Activated CD8-positive, alpha-beta T cell treated with anti-CD3 and anti-CD28 coated beads for 36 hours (primary cell): ENCODE results near the gene DGCR2. TPM values are rescaled to one million over a fixed set of nuclear protein-coding genes. Genes with fewer than 3 reads are reported as not detected.
"Not testable (repeated sequence)": the region's sequence is repeated elsewhere in the genome, so short reads cannot be mapped to it uniquely, and the experiment has no call there.

Experiments
- ATAC-seq: fragments of 200-7000 bp; cut with Tn5 transposase; one replicate; pipeline ENCODE4 v1.10.0; 2021; ENCODE audit warnings: mild to moderate bottlenecking, moderate library complexity
- CTCF ChIA-PET: fragments of 350-600 bp; sonication (Branson Sonifier 250); formaldehyde crosslinking; loops from one replicate; lab custom pipeline; 2021; ENCODE audit warnings: antibody characterized with exemption; lab: Charles Lee
- POLR2A ChIA-PET: fragments of 350-600 bp; sonication (Branson Sonifier 250); formaldehyde crosslinking; loops from one replicate; lab custom pipeline; 2021; ENCODE audit warnings: antibody characterized with exemption; lab: Charles Lee
- DNase-seq: peaks from one replicate; pipeline ENCODE4 v3.0.0-alpha.2; 2020
- H3K27ac Mint-ChIP-seq: one replicate; pipeline ENCODE4 v1.8.0; 2021; ENCODE audit warnings: mild to moderate bottlenecking, mixed read lengths
- H3K27me3 Mint-ChIP-seq: one replicate; pipeline ENCODE4 v1.8.0; 2021; ENCODE audit warnings: mixed read lengths
- H3K36me3 Mint-ChIP-seq: one replicate; pipeline ENCODE4 v1.8.0; 2021; ENCODE audit warnings: low read depth, mixed read lengths
- H3K4me1 Mint-ChIP-seq: one replicate; pipeline ENCODE4 v1.8.0; 2021; ENCODE audit warnings: low read depth, mixed read lengths
- H3K4me3 Mint-ChIP-seq: one replicate; pipeline ENCODE4 v1.8.0; 2021; ENCODE audit warnings: mild to moderate bottlenecking, moderate library complexity, mixed read lengths
- H3K9me3 Mint-ChIP-seq: one replicate; pipeline ENCODE4 v1.8.0; 2021; ENCODE audit warnings: mixed read lengths
- CTCF ChIP-seq: fragments of 200-600 bp; IDR thresholded peaks from one replicate; pipeline ENCODE4 v1.8.0; 2022; ENCODE audit warnings: antibody characterized with exemption, mild to moderate bottlenecking
- intact Hi-C: fragments of 100-400 bp; cut with micrococcal nuclease; formaldehyde crosslinking; loops from one replicate; pipeline ENCODE4 v1.10.0; 2022
- total RNA-seq, 2 experiments: library from RNA; stranded (reverse); gene quantifications; one replicate each; pipeline ENCODE4 v1.2.3, GENCODE V29; 2021

DGCR2 gene
- total RNA-seq, 2 experiments from 2014 or later = 18.0 to 20.0 TPM

DNA sequence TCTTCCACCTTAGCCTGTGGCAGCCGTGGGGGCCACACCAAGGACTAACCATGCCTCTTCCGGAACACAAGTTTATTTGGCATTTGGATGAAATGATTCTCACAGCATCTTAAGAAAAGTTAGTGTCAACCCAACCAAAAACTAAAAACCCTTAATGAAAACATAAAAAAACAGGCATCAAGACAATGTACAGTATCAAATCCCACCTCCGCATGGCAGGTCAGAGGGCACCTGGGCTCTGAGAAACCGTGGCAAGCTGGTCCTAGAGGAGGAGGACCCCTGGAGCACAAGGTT is 86.0 kb downstream of the DGCR2 start:
- no peak overlapping the region for H3K27ac Mint-ChIP-seq

GRCh38 chr22:19035474-19036228 is 86.6 kb downstream of the DGCR2 start:
- ChIA-PET CTCF (no interaction called here), POLR2A (no interaction called here)
- Mint-ChIP-seq H3K36me3 (no peaks in the 10 kb centered on the region), H3K4me1 (no peaks in the 10 kb centered on the region), H3K27me3 (peaks cover 3% of the 10 kb centered on the region), H3K27ac (no peak overlapping the region), H3K4me3 (no peak overlapping the region), H3K9me3 (no peaks in the 10 kb centered on the region)
- TF ChIP-seq CTCF = no peak
- DNase-seq = no peak
- peak; percentile 25 for ATAC-seq
- intact Hi-C loops = no loop called here

More for the DNA sequence above, 86.0 kb downstream of the DGCR2 start:
- ChIA-PET POLR2A (no interaction called here), CTCF (no interaction called here)
- H3K4me1 Mint-ChIP-seq = no peaks in the 10 kb centered on the region
- no peak for TF ChIP-seq CTCF
- intact Hi-C loops = no loop called here
- DNase-seq (no peak), ATAC-seq (no peak)
- H3K9me3 Mint-ChIP-seq = no peaks in the 10 kb centered on the region
- no peaks in the 10 kb centered on the region for H3K36me3 Mint-ChIP-seq
- no peak overlapping the region for H3K4me3 Mint-ChIP-seq
- H3K27me3 Mint-ChIP-seq = no peaks in the 10 kb centered on the region

GRCh38 chr22:19035126-19035473 is 87.1 kb downstream of the DGCR2 start:
- intact Hi-C loops, H3K36me3 Mint-ChIP-seq, H3K27ac Mint-ChIP-seq, H3K4me3 Mint-ChIP-seq, CTCF ChIA-PET, H3K4me1 Mint-ChIP-seq, POLR2A ChIA-PET, DNase-seq, H3K9me3 Mint-ChIP-seq, H3K27me3 Mint-ChIP-seq, ATAC-seq: not testable (repeated sequence)

DNA sequence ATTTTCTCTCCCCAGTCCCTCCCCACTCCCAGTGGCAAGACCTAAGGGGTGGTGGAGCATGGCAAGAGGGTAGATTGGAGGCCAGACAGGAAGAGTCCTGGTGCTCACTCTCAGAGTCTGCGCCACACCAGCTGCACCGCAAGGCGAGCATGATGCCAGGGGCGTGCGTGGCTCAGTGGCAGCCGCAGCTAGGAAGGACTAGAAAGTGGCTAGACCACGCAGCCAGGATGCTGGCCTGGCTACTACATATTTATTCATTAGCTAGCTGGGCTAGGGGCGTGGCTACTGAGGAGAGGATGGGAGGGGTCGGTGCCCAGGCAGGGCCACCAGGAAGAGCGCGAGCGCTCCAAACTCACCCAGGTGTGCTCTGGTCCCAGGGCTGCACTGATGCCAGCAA is 87.5 kb downstream of the DGCR2 start:
- H3K9me3 Mint-ChIP-seq, H3K4me3 Mint-ChIP-seq, DNase-seq, H3K4me1 Mint-ChIP-seq, H3K27me3 Mint-ChIP-seq, CTCF ChIA-PET, ATAC-seq, POLR2A ChIA-PET, H3K27ac Mint-ChIP-seq, H3K36me3 Mint-ChIP-seq, intact Hi-C loops: not testable (repeated sequence)

GRCh38 chr22:19034031-19034723 is 88.0 kb downstream of the DGCR2 start:
- CTCF ChIA-PET, H3K27me3 Mint-ChIP-seq, H3K4me1 Mint-ChIP-seq, DNase-seq, H3K9me3 Mint-ChIP-seq, H3K4me3 Mint-ChIP-seq, intact Hi-C loops, ATAC-seq, POLR2A ChIA-PET, H3K27ac Mint-ChIP-seq, H3K36me3 Mint-ChIP-seq: not testable (repeated sequence)

GRCh38 chr22:19033568-19033905 is 88.7 kb downstream of the DGCR2 start:
- DNase-seq, H3K27me3 Mint-ChIP-seq, H3K4me3 Mint-ChIP-seq, intact Hi-C loops, H3K27ac Mint-ChIP-seq, H3K36me3 Mint-ChIP-seq, CTCF ChIA-PET, ATAC-seq, H3K9me3 Mint-ChIP-seq, H3K4me1 Mint-ChIP-seq, POLR2A ChIA-PET: not testable (repeated sequence)

DNA sequence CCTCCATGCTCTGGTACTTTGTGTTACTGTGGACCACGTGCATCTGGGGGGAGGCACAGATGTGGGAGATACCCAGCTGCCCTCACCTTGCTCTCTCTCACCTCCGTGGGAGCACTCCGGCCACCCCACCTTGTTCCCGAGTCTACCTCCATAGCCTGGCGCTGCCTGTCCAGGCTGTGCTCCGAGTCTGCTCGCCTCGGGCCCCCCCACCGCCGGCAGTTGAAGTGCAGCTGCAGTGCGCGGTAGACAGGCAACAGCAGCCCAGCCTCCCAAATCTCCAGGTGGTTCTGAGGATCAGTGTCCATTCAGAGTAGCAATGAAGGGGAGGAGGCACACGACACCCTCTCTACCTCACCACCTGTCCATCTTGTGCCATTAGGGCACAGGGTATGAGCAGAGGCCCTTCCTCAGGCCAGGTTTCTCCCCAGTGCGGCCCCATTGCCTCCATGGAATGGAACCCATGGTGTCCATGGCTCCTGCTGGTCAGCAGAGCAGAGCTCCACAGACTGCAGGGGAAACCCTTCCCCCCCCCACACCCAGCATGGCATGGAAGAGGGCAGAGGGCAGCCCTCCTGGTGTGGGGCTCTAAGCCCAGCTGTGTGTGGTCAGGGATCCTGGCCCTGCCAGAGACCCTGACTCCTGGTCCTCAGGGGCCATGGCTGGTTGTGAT is 89.2 kb downstream of the DGCR2 start:
- ATAC-seq, H3K27ac Mint-ChIP-seq, H3K4me3 Mint-ChIP-seq, H3K36me3 Mint-ChIP-seq, CTCF ChIA-PET, DNase-seq, H3K4me1 Mint-ChIP-seq, intact Hi-C loops, POLR2A ChIA-PET, H3K9me3 Mint-ChIP-seq: not testable (repeated sequence)
- peaks cover 11% of the 10 kb centered on the region for H3K27me3 Mint-ChIP-seq

DNA sequence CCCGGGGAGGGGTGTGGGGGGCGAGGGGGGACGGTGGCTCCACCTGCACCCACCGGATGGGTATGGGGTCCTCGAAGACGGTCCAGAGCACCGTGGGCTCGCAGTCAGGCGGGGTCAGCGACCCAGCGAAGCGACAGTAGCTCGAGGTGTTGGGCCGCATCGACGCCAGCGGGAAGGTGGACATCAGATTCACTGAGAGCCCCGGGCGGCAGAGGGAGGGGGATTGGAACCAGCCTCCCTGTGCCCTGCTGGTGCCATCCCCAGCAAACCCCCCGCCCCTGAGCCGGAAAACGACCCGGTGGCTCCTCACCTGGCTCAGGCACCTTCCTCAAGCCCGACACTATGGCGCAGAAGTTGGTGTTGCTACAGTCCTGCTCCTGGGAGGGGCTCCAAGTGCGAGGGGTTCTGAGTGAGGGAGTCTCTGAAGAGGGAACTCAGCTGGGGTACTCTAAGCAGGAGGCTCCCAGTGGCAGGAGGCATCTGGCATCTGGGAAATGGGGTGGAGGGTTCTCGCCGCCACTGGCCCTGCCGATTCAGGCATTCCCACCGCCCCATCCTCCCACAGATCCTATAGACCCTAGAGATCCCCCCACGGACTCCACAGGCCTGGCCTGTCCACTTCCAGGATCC is 89.9 kb downstream of the DGCR2 start:
- intact Hi-C loops, H3K9me3 Mint-ChIP-seq, CTCF ChIA-PET: not testable (repeated sequence)

DNA sequence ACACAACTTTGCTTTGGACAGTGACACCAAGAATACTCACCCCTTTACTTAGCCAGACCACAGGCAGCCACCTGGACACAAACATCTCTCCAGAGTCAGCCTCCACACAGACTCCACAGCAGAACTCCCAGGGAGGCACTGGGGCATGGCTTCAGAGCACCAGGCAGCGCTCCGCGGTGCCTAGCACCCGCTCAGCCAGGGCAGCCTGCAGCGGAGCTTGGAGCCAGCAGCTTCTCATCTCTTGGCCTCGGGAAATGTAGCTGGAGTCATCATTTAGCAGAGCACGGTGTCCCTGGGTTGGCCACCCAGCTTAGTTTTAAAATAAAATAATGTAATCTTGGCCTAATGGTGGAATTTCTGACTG is 91.3 kb downstream of the DGCR2 start:
- ATAC-seq, H3K27ac Mint-ChIP-seq, H3K4me1 Mint-ChIP-seq, H3K4me3 Mint-ChIP-seq, CTCF ChIA-PET, H3K9me3 Mint-ChIP-seq, intact Hi-C loops, H3K36me3 Mint-ChIP-seq, DNase-seq, POLR2A ChIA-PET: not testable (repeated sequence)
- H3K27me3 Mint-ChIP-seq = peaks cover 15% of the 10 kb centered on the region

More for the DNA sequence above, 89.9 kb downstream of the DGCR2 start:
- H3K27me3 Mint-ChIP-seq = peaks cover 11% of the 10 kb centered on the region
- DNase-seq, POLR2A ChIA-PET, H3K27ac Mint-ChIP-seq, H3K4me1 Mint-ChIP-seq, H3K4me3 Mint-ChIP-seq, ATAC-seq, H3K36me3 Mint-ChIP-seq: not testable (repeated sequence)
